ENCODE results near the gene EYS. TPM values are rescaled to one million over a fixed set of nuclear protein-coding genes. Genes with fewer than 3 reads are reported as not detected.
"Not testable (repeated sequence)": the region's sequence is repeated elsewhere in the genome, so short reads cannot be mapped to it uniquely, and the experiment has no call there.

Gene EYS
- total RNA-seq, 1 experiment from 2014 or later = 0.99 TPM

DNA sequence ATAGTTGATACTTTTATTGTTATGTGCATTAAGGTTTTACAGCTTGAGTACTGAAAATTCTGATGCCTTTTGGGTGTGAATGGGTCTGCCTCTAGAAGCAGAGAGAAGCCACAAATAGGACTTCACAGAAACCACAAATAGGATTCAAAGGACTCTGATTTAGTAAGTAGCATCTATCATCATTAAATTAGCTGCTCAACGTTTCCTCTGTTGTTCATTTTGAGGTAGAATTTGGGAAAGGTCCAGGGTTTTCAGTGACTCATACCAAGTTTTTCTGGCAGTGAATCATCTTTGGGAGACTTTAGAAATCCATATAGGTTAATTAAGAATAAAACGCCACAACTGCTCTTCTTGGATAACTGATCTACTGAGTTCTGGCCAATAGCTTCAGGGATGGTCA is 1966.3 kb downstream of the EYS start:
- DNase-seq (ENCODE audit: low read depth) = peak; percentile 95

DNA sequence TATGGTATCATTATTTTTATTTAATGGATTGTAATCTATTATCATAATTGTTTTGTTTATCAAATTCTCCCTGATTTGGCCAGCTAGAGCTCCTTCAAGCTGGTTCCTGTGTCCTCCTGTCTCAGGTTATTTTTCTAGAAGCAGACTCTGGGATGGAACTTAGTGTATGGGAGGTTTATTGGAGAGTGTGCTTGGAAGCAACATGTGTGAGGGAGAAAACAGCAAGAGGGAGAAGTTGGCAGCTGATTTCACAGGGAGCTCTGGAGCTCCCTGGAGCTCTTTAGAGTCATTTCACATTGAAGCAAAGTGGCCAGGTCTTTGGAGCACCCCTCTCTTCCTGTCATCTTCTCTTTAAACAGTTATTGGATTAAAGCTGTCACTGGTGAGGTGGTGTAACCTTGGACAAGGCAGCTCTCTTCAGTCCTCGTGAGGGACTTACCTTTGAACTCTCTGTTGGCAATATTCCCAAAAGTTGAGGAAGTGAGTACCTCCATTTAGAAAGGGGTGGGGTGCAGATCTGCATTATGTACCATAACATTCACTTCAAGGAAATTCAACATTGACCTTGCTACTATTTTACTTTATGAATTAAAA is 1967.8 kb downstream of the EYS start:
- DNase-seq (ENCODE audit: low read depth) = no peak

DNA sequence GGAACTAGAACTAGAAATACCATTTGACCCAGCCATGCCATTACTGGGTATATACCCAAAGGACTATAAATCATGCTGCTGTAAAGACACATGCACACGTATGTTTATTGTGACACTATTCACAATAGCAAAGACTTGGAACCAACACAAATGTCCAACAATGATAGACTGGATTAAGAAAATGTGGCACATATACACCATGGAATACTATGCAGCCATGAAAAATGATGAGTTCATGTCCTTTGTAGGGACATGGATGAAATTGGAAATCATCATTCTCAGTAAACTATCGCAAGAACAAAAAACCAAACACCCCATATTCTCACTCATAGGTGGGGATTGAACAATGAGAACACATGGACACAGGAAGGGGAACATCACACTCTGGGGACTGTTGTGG is 1968.8 kb downstream of the EYS start:
- DNase-seq (ENCODE audit: low read depth) = not testable (repeated sequence)

GRCh38 chr6:63734923-63735322 is 1972.1 kb downstream of the EYS start:
- DNase-seq (ENCODE audit: low read depth) = no peak

DNA sequence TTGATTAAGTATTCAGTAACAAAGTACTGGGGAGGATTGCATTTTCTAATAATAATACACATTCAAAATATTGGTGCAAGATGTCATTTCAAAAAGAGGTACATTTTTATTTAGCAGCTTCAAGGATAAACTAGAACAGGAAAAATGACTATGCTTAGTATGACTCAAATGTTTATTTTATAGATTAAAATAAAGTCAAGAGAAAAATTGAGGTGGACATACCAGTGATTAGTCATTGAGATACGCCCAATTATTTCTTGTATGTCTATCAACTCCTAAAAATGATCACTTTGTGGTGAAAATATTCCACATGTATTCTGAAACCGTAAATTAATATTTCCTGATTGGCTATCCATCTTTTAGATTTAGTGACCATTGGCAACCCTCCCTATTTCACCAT is 1974.7 kb downstream of the EYS start:
- DNase-seq (ENCODE audit: low read depth) = peak; percentile 62

- DNase-seq (ENCODE audit: low read depth) = peak; percentile 30
Measured at GRCh38 chr6:63731930-63732329, 1975.1 kb downstream of the EYS start.

- no peak for DNase-seq (ENCODE audit: low read depth)
Measured at GRCh38 chr6:63730311-63730710, 1976.7 kb downstream of the EYS start.

DNA sequence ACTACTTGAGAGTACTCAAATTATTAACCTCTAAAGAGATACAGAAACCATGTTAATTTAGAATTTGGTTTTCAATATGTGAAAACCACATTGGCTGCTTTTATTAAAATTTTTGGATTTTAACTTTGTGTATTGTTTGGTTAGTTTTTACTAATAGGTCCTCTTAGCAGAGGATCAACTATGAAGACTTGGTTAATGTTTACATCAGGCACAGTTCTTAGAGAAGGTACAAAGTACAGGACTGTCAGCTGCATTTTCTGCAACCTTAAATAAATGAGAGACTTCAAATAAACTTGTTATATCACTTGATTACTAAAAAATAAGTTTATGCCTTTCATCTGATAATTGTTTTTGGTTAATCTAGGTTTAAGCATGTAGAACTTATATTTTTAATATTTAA is 1982.3 kb downstream of the EYS start:
- no peak for DNase-seq (ENCODE audit: low read depth)

DNA sequence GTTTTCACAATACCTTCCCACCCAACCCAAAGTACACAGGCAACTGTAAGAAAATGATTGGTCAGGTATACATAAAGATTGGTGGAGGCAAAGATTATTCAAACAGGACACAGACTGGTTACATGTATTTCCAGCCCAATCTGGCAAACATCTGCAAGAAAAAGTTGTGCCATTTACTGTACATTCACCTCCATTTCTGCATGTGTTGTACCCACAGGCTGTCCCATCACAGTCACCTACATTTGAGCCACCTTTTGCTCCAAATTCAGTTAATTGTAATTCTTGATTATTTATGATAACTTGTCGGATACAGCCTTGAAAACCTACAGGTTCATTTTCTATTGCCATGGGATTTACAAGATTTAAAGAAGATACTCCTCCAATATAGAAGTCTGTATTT is 1985.8 kb downstream of the EYS start:
- no peak for DNase-seq (ENCODE audit: low read depth)

GRCh38 chr6:63716169-63716568 is 1990.9 kb downstream of the EYS start:
- no peak for DNase-seq (ENCODE audit: low read depth)

GRCh38 chr6:63714091-63714490 is 1992.9 kb downstream of the EYS start:
- no peak for DNase-seq (ENCODE audit: low read depth)

- DNase-seq (ENCODE audit: low read depth) = no peak
Measured at GRCh38 chr6:63713332-63713731, 1993.7 kb downstream of the EYS start.

- DNase-seq (ENCODE audit: low read depth) = no peak
Measured at GRCh38 chr6:63709148-63709547, 1997.9 kb downstream of the EYS start.

DNA sequence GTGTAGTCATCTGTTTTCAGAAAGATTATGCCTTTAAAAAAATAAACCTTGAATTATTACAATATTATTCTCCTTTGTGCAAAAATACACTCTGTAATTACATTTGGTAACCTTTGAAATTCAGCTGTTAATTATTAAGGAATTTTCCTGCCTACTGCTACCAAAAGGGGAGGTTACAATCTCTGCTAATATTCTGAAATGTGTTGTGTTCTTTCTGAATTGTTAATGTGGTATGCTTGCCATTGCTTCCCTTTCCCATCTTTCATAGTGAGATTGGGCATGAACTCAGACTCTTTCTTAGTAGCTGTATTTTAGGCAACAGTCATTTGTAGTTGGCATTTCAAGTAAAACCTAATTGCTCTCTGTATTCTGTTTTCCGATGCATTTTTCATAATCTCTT is 1998.4 kb downstream of the EYS start:
- DNase-seq (ENCODE audit: low read depth) = no peak

GRCh38 chr6:63706630-63707029 is 2000.4 kb downstream of the EYS start:
- no peak for DNase-seq (ENCODE audit: low read depth)

- DNase-seq (ENCODE audit: low read depth) = no peak
Measured at GRCh38 chr6:63705707-63706106, 2001.3 kb downstream of the EYS start.

GRCh38 chr6:63690221-63690620 is 2016.8 kb downstream of the EYS start:
- DNase-seq (ENCODE audit: low read depth) = no peak

DNA sequence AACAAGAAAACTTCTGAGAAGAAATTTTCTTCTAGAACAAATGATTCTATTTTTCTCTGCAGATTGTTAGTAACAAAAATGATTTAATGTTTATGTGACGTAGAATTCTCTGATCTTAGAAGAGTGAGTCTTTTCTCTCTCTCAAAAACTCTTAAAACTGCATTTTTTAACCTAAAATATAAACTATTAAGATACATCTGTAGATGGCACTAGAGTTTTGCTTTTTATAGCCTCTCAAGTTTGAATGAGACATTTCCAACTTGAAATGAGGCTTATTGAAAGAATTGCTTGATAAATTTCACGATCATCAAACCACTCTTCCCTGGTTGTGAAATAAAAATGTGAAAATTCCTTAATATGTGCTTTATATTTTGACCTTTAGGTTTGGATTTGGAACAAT is 2017.6 kb downstream of the EYS start:
- DNase-seq (ENCODE audit: low read depth) = no peak

DNA sequence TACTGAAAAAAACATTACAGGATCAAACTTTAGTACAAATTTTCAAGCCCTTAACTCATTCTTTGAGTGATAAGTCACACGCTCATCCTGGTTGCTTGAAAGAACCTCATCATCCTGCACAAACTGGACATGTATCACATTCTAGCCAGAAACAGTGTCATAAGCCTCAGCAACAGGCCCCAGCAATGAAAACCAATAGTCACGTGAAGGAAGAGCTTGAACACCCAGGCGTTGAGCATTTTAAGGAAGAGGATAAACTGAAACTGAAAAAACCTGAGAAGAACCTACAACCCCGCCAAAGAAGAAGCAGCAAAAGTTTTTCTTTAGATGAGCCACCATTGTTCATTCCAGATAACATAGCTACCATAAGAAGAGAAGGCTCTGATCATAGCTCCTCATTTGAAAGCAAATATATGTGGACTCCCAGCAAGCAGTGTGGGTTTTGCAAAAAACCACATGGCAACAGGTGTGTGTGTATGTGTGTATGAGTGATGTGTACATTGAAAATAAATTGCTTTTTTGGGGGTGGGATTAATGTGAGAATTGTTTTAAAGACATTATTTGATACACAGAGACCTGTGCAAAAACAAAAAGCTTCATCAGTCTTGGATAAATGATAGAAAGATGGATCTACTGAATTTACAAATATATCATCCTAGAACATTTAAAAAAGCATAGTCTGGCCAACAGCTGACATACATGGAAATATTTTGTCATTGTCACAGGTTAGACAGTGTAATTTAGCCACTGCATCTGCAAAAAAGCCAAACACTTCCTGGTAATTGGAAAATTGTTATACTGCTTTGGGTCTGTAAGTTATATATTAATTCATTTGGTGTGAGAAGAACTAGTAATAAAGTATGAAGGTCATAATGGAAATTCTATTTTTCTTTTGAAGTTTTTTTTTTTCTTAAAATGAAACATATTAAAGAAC is 2021.3 kb downstream of the EYS start:
- DNase-seq (ENCODE audit: low read depth) = no peak

DNA sequence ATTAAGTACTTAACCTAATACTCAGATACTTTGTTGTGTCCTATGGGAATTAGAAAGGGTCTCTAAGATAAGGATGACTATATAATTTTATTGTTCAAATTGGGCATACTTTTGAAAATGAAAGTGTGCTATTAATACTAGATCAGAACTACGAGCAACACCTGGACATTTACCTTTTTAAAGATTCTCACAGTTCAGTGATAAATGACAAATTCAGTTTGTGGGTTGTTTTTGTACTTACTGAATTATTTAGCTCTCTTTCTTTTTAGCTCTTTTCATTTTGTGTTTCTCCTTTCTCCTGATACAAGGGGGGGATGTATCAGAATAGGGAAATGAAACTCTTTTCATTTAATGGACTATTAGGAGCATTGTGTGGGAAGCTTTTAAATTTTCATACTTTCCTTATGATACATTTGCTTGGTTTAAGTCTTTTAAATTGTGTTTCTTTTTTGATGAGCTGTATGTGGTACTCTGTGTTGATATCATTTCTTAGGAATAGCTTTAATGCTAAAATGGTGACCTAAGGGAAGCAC is 2023.9 kb downstream of the EYS start:
- no peak for DNase-seq (ENCODE audit: low read depth)

GRCh38 chr6:63677282-63677681 is 2029.7 kb downstream of the EYS start:
- DNase-seq (ENCODE audit: low read depth) = peak; percentile 18

DNA sequence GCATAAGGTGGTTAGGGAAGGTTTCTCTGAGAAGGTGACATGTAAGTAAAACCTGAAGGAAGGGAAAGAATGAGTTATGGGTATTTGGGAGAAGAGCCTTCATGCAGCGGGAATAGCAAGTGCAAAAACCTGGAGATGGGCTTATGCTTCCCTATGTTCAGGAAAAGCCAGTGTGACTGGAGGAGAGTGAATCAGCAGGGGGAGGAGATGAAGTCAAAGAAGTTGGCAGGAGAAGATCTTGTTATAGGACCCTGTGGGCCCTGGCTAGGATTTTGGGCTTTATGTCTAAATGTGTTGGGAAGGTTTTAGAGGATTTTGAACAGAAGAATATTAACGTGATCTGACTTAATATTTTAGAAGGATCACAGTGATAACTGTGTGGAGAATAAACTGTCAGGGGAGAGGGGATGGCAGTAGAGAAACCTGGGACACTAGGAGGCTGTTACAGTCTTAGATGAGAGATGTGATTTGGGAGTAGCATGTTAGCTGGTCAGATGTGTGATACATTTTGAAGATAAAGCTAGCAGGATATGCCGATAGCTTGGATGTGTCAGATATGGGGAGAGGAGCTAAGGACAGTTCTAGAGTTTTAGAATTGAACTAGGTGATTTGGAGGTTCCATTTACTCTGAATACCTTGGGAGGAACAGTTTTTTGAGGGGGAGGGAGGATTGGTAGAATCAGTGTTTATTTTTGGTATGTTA is 2030.5 kb downstream of the EYS start:
- DNase-seq (ENCODE audit: low read depth) = no peak
